Measurements from ENCODE around the gene AKAP13.
"Not testable (repeated sequence)": the region's sequence is repeated elsewhere in the genome, so short reads cannot be mapped to it uniquely, and the experiment has no call there.

AKAP13 gene

GRCh38 chr15:85335193-85335942 is 45.0 kb upstream of the AKAP13 start:
- TF ChIP-seq ZFX (IDR thresholded peaks at IDR 0.05; ENCODE audit: borderline replicate concordance) (no peak), CTCF (IDR thresholded peaks at IDR 0.05) (no peak)
- H3K27ac ChIP-seq: no peak overlapping the region

GRCh38 chr15:85336880-85337279 is 43.5 kb upstream of the AKAP13 start:
- H3K27ac ChIP-seq: no peak overlapping the region
- TF ChIP-seq CTCF (IDR thresholded peaks at IDR 0.05) (no peak), ZFX (IDR thresholded peaks at IDR 0.05; ENCODE audit: borderline replicate concordance) (no peak)

DNA sequence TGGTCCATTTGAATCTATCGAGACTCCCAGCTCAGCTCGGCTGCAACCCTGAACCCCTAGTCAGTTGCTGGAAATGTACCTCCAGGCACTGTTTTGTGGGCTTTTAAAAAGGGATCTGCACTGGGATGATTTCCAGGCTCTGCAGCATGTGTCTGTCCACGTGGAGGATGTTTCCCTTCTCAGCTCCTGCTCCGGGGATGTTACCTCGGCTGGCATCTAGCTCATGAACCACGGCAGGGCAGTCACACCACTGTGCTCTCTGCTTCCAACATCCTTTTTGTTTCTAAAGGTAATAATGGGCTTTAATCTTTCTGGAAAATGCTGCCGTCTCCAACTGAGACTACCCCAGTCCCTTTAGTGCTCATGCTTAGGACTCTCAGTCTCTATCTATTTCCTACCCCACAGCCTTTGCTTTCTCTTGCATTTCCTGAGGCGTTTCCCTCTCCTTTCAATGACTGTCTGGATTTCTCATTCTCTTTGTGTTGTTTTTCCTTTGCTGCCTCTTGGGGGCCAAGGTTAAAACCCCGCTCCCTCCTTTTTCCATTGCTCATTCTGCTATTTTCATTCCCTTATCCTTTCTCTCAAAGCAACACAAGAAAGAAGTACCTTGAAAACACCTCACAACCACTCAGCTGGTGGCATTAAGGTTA is 42.9 kb upstream of the AKAP13 start:
- no peak overlapping the region for H3K27ac ChIP-seq
- TF ChIP-seq CTCF (IDR thresholded peaks at IDR 0.05): no peak
- TF ChIP-seq ZFX (IDR thresholded peaks at IDR 0.05; ENCODE audit: borderline replicate concordance): no peak

GRCh38 chr15:85340321-85340665 is 40.1 kb upstream of the AKAP13 start:
- TF ChIP-seq CTCF (IDR thresholded peaks at IDR 0.05) (no peak), ZFX (IDR thresholded peaks at IDR 0.05; ENCODE audit: borderline replicate concordance) (no peak)
- H3K27ac ChIP-seq: no peak overlapping the region

GRCh38 chr15:85340852-85341251 is 39.6 kb upstream of the AKAP13 start:
- TF ChIP-seq ZFX (IDR thresholded peaks at IDR 0.05; ENCODE audit: borderline replicate concordance) (no peak), CTCF (IDR thresholded peaks at IDR 0.05) (no peak)
- H3K27ac ChIP-seq: no peak overlapping the region

GRCh38 chr15:85342163-85342562 is 38.2 kb upstream of the AKAP13 start:
- not testable (repeated sequence) for H3K27ac ChIP-seq

GRCh38 chr15:85343443-85343842 is 37.0 kb upstream of the AKAP13 start:
- H3K27ac ChIP-seq: not testable (repeated sequence)

DNA sequence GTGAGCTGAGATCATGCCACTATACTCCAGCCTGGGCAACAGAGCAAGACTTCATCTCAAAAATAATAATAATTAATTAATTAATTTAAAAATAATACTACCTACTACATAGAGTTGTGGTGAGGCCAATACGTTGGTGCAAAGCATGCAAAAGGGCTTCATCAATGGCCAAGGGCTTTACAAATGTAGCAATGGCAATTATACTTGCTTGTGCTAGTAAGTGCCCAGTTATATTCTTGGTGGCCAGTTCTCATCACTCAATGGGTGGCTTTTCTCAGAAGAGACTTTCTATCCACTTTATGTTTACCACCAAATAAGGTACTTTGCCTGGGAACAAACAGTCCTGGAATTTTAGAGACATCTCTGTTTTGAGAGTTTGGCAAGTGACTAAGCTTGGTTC is 36.2 kb upstream of the AKAP13 start:
- not testable (repeated sequence) for H3K27ac ChIP-seq

DNA sequence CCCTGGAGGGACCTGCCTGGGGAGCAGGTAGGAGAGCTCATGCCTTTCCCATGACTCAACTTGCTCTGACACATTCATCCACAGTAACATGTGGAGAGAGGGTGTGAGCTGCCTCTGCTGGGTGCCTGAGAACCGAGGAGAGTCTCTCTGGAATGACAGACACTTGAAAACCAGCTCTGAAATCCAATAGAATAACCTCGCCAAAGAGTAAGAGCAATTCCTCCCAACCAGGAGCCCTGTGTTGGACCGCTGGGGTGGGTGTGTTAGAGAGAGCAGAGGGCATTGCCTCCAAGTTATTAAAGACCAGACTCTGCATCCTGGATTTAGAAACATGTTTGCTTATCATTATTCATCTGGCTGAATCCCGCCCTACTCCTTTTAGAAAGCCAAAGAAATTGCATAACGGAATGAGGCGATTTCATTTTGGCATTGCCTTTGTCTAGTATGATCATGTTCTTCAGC is 35.7 kb upstream of the AKAP13 start:
- H3K27ac ChIP-seq: not testable (repeated sequence)

DNA sequence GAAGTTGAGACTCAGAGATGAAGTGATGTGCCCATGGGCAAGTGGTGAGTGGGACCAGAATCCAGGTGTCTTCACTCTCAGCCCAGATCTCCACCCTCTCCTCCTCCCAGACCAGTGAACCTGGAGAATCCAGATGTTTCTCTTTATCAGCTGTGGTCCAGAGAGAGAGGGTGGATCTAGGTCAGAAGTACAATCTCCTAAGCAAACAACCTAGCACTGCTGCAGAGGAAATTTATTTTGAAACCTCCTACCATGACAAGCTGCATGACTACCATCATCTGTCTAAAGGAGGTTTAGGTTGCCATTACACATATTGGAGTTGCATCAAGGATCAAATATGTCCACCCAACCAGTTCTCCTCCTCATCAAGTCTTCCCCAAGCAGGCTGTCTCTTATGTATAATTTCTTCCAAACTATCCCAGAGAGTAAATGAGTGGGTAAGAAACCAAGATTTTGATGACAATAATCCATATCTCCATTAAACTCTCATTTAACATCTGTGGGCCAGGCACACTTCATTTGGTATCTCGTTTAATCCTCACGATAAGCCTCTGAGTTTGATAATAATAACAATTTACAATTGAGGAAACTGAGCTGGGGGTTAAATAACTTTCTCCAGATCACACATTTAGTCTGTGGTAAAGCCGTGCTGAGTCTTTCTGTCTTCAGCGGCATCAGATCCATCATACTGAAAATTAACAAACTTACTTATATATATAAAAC is 35.0 kb upstream of the AKAP13 start:
- H3K27ac ChIP-seq: not testable (repeated sequence)

- H3K27ac ChIP-seq: not testable (repeated sequence)
These were observed 33.8 kb upstream of the AKAP13 start for GRCh38 chr15:85346462-85347084.

GRCh38 chr15:85347264-85348047 is 32.9 kb upstream of the AKAP13 start:
- peak overlapping the region; percentile 29; the same call in 1 of the 2 replicates for H3K27ac ChIP-seq

Data from 22Rv1 (cell line).